GM12864 (cell line): ENCODE measurements around the gene SUPT4H1.

Source experiments
- DNase-seq: peaks from one replicate; pipeline ENCODE4 v3.0.0-alpha.2; 2011; ENCODE audit warnings: low read depth
- H3K4me3 ChIP-seq: 2 replicates; pipeline ENCODE4 v1.5.1; 2011; ENCODE audit warnings: mild to moderate bottlenecking, low read depth, low read length, control low read depth
- CTCF ChIP-seq: IDR thresholded peaks from 2 replicates; pipeline ENCODE4 v1.5.1; 2011; ENCODE audit warnings: low read depth, mild to moderate bottlenecking, moderate library complexity, low read length, control low read depth, inconsistent platforms; ENCODE audit errors: missing control alignments

The SUPT4H1 gene

GRCh38 chr17:58338841-58339754, 12.9 kb downstream of the SUPT4H1 start:
- H3K4me3 ChIP-seq = peak overlapping the region; percentile 97
- no peak for TF ChIP-seq CTCF
- peak; percentile 82 for DNase-seq

GRCh38 chr17:58338454-58338840, 13.6 kb downstream of the SUPT4H1 start:
- TF ChIP-seq CTCF = peak; percentile 45
- H3K4me3 ChIP-seq = peak overlapping the region; percentile 97
- no peak for DNase-seq

- no peak for TF ChIP-seq CTCF
- peak overlapping the region; percentile 97 for H3K4me3 ChIP-seq
- peak; percentile 94 for DNase-seq
These were observed 14.2 kb downstream of the SUPT4H1 start for GRCh38 chr17:58337600-58338453.

GRCh38 chr17:58337210-58337599, 14.8 kb downstream of the SUPT4H1 start:
- no peak for TF ChIP-seq CTCF
- peak overlapping the region; percentile 97 for H3K4me3 ChIP-seq
- peak; percentile 55 for DNase-seq

GRCh38 chr17:58336456-58337209, 15.4 kb downstream of the SUPT4H1 start:
- no peak for TF ChIP-seq CTCF
- DNase-seq = no peak
- peak overlapping the region; percentile 97 for H3K4me3 ChIP-seq

- peak; percentile 81 for DNase-seq
- TF ChIP-seq CTCF = no peak
- peak overlapping the region; percentile 97 for H3K4me3 ChIP-seq
These were observed 16.1 kb downstream of the SUPT4H1 start for GRCh38 chr17:58335779-58336455.
